NOMO-1 treated with DMSO at 0.1 percent for 48 hours (cell line): ENCODE measurements around the gene FMO2.

Source experiments
- DNase-seq: peaks from one replicate; lab custom pipeline; 2025; ENCODE audit not compliant: unreplicated experiment; lab: John Stamatoyannopoulos, UW

The FMO2 gene

GRCh38 chr1:171174560-171175294 is 10.4 kb upstream of the FMO2 start:
- DNase-seq: no peak

GRCh38 chr1:171177261-171177660 is 7.8 kb upstream of the FMO2 start:
- no peak for DNase-seq

GRCh38 chr1:171179318-171180227 is 5.5 kb upstream of the FMO2 start:
- no peak for DNase-seq

- DNase-seq: no peak
These were observed 4.4 kb upstream of the FMO2 start for GRCh38 chr1:171180670-171181069.

DNA sequence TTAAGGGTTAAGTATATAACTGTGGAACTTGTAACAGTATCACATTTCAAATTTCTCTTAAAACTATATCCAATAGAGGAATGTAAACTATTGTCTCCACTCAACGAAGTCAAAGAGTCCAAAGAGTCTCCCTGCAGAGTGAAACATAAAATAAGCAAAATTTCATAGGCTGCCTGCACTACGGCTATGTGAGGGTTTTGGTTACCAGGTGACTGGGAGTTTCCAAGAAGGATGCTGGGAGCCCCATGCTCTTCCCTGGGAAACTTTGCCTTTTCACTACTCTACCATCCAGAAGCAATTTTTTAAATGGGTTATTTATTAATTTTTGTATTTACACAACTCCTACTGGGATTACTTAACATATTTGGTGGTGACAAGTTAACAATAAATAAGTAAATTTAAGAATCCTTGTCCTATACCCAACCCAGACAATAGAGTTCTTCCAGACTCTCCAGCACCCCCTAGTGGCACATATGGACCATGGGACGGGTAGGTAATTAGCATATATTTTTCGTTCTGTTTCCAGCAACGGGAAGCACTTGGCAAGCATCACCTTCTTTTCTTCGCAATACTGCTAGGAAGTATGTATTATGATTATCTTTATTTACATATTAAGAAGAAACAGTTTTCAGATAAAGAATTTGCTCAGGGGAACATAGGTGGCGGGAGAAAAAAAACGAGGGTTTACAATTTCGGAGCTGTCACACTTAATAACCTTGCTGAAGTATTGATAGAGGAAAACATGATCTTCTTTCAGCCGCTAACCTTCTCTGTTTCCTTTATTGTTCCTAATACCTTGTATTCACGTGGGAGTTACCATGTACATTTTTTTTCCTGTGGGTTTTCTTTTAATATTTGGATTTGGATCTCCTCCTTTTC is 3.5 kb downstream of the FMO2 start:
- DNase-seq: peak; percentile 63

GRCh38 chr1:171191992-171192391 is 6.9 kb downstream of the FMO2 start:
- no peak for DNase-seq

DNA sequence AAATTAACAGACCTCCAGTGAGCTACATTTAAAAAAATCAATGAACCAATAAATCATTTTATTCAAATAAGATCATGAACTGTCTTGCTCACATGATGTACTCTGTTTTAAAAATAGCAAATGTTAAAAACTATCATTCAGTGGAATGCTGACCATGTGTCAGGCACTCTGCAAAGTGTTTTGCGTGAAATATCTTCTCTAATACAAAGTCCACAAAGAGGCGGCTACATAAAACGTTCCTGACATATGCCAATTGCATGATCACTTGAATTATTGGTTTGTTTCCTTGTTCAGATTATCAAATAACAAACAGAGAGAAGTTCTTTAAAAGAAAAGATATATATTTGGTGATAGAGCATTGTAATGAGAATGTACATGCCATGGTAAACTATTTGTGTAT is 10.7 kb downstream of the FMO2 start:
- DNase-seq: no peak

- DNase-seq: no peak
These were observed 11.3 kb downstream of the FMO2 start for GRCh38 chr1:171196351-171196750.

DNA sequence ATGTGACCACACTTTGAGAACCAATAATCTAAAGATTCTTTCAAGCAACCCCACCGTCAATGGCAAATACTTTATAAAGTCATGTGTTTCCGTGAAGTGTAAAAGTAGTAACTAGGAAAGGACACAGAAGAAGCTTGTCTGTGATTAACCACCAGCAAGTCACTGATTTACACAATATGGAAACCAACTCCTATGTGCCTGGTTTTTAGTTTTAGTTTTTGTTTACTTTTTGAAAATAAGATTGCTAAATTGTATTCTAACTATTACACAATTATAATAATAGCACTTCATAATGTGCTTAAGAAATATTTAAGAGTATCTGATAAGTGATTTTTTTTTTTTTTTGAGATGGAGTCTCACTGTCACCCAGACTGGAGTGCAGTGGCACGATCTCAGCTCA is 13.0 kb downstream of the FMO2 start:
- no peak for DNase-seq

GRCh38 chr1:171204296-171204695 is 19.2 kb downstream of the FMO2 start:
- DNase-seq: no peak

GRCh38 chr1:171206204-171206977 is 21.3 kb downstream of the FMO2 start:
- no peak for DNase-seq

DNA sequence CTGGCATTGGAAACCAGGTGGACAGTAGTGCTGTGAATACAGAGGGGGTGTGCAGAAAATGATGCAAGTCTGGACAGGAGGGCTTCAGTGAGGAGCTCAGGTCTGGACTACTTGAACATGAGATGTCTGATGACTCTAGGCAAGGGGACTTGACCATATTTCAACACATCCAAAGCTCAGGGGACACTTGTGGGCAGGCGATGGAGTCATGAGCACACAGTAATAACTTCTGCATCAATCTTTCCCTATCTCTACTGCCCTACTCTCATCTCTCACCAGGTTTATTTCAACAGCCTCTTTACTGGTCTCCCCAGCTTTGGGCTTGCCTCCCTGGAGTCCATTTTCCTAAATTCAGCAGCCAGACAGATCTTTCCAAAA is 21.9 kb downstream of the FMO2 start:
- no peak for DNase-seq

GRCh38 chr1:171207377-171207776 is 22.3 kb downstream of the FMO2 start:
- no peak for DNase-seq

- DNase-seq: no peak
These were observed 25.3 kb downstream of the FMO2 start for GRCh38 chr1:171210355-171210754.

DNA sequence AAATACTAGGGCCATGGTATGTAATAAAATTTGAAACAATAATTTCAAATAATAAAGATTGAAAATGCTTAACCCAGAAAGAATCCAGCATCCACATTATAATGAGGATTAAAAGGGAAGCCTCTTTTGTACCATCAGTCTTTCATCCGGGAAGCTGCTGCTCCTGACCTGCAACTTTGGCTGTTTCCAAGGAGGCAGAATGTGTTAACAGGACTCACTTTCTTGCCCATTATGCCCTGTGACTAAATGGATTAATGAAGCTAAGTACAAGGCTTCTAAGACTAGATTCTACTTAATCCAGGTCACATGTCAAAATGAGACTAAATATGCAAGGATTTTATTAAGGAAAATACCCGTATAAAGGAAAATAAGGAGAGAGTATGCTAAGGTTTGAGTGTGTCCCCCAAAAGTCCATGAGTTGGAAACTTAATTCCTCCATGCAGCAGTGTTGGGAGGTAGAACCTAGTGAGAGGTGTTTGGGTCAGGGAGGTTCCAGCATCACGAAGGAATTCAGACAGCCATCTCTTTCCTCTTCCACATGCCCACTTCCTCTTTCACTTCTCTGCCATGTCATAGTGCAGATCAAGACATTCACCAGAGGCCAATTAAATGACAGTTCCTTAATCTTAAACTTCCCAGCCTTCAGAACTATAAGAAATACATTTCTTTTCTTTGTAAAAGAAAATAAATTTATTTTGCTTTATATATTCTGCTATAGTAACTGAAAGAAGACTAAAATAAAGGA is 27.7 kb downstream of the FMO2 start:
- peak; percentile 92 for DNase-seq

- DNase-seq: no peak
These were observed 28.7 kb downstream of the FMO2 start for GRCh38 chr1:171213559-171214454.

DNA sequence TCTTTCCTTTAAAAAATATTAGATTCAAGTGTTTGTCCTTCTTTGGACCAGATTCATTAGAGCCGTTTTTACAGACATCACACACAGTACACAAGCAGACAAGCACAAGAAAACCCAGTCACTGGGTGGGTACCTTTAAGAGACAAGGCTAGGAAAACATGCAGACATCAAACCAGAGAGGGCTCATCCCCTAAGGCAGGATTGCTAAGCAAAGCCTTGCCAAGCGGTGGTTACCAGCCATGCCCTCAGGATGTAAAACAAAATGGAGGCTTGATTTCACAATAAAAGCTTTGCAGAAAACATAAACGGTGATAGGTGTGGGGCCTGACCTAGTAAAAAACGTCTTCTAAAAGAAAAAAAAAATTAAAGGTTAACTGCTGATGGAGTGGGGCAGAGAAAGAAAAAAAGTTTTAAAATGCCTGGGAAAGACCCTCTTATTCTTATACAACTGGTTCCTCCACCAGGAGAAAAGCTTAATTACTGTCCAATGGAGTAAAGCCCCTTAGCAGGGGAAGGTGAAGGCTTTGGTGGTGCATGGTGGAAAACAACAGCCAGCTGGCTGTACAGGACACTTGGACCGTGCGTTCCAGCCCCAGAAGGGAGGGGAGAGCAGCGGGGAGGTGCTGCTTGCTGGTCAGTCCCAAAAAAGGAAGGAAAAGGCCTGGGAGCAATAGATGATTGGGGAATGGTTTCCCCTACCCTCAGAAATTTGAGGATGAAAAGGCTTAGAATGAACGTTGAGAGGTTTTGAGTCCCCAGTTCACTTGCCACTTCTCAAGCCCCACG is 32.8 kb downstream of the FMO2 start:
- DNase-seq: no peak

DNA sequence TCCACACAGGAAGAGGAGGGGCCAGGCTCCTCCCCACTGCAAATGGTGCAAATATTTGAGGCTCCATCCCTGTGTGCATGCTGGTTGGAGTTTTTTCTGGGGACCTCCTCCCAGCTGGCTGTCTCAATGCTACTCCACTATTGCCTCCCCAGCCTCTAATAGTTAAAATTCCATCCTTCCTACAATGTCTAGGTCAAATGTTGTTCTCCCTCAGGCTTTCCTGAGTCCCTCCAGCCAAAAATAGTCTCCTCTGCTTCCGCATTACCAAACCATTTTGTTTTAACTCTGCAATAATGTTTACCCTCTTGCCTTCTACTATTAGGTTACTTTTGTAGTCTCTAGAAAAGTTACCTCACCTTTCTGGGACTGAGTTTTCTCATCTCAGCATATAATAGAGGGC is 33.6 kb downstream of the FMO2 start:
- no peak for DNase-seq
